ENCODE results near the gene SLC38A2.

GRCh38 chr12:46369474-46370379 is 2.8 kb downstream of the SLC38A2 start:
- TF ChIP-seq ZBTB49 (tag by site-specific recombination; IDR thresholded peaks at IDR 0.05; ENCODE audit: low read depth), result no peak
- TF ChIP-seq REST (tag by site-specific recombination; IDR thresholded peaks at IDR 0.05), result no peak
- TF ChIP-seq CTCF (tag by site-specific recombination; IDR thresholded peaks at IDR 0.05), result no peak
- no peak for TF ChIP-seq RBAK (tag by site-specific recombination; IDR thresholded peaks at IDR 0.05)
- no peak for TF ChIP-seq ZNF311 (tag by site-specific recombination; IDR thresholded peaks at IDR 0.05; ENCODE audit: borderline replicate concordance)
- TF ChIP-seq HOXC10 (CRISPR knock-in tag; IDR thresholded peaks at IDR 0.05), result no peak
- no peak for TF ChIP-seq ZNF660 (tag by site-specific recombination; IDR thresholded peaks at IDR 0.05)
- no peak for TF ChIP-seq TRIM28 (IDR thresholded peaks at IDR 0.05; ENCODE audit: borderline replicate concordance, low read length)
